ENCODE measurements around the gene NABP2.

NABP2 gene

GRCh38 chr12:56213878-56214277 lies 10.3 kb upstream of the NABP2 start:
- DNase-seq (ENCODE audit: low read depth), result no peak

GRCh38 chr12:56216461-56216860 lies 7.7 kb upstream of the NABP2 start:
- DNase-seq (ENCODE audit: low read depth), result no peak

- no peak for DNase-seq (ENCODE audit: low read depth)
Measured at GRCh38 chr12:56219840-56220239, 4.3 kb upstream of the NABP2 start.

GRCh38 chr12:56220611-56221231 lies 3.4 kb upstream of the NABP2 start:
- DNase-seq (ENCODE audit: low read depth), result peak; percentile 81

- peak; percentile 94 for DNase-seq (ENCODE audit: low read depth)
Measured at GRCh38 chr12:56221232-56221756, 2.8 kb upstream of the NABP2 start.

- DNase-seq (ENCODE audit: low read depth), result peak; percentile 99
Measured at GRCh38 chr12:56221757-56222530, 2.2 kb upstream of the NABP2 start, which contains the start of gene RNF41. RNF41 (minus strand) TSS chr12:56221922; CDS start chr12:56214047, 7,875 bp downstream.

- DNase-seq (ENCODE audit: low read depth), result no peak
Measured at GRCh38 chr12:56222531-56222895, 1.6 kb upstream of the NABP2 start.

- DNase-seq (ENCODE audit: low read depth), result no peak
Measured at GRCh38 chr12:56223571-56224101, 506 bp upstream of the NABP2 start.

GRCh38 chr12:56224954-56225353 lies 812 bp downstream of the NABP2 start:
- no peak for DNase-seq (ENCODE audit: low read depth)

- no peak for DNase-seq (ENCODE audit: low read depth)
Measured at GRCh38 chr12:56229082-56229481, 4.9 kb downstream of the NABP2 start.

GRCh38 chr12:56229916-56230431 lies 5.8 kb downstream of the NABP2 start, which contains the start of gene SLC39A5:
SLC39A5 (plus strand) TSS chr12:56230051; CDS start chr12:56231275, 1,224 bp downstream.
- DNase-seq (ENCODE audit: low read depth), result no peak

- no peak for DNase-seq (ENCODE audit: low read depth)
Measured at GRCh38 chr12:56230432-56231183, 6.5 kb downstream of the NABP2 start.

- DNase-seq (ENCODE audit: low read depth), result no peak
Measured at GRCh38 chr12:56231184-56231582, 7.0 kb downstream of the NABP2 start.

- DNase-seq (ENCODE audit: low read depth), result no peak
Measured at GRCh38 chr12:56234746-56235436, 10.7 kb downstream of the NABP2 start.

- no peak for DNase-seq (ENCODE audit: low read depth)
Measured at GRCh38 chr12:56236091-56236490, 11.9 kb downstream of the NABP2 start.

- DNase-seq (ENCODE audit: low read depth), result no peak
Measured at GRCh38 chr12:56236985-56237384, 12.8 kb downstream of the NABP2 start.

- DNase-seq (ENCODE audit: low read depth), result peak; percentile 31
Measured at GRCh38 chr12:56237552-56237951, 13.4 kb downstream of the NABP2 start.

- DNase-seq (ENCODE audit: low read depth), result no peak
Measured at GRCh38 chr12:56241424-56242303, 17.5 kb downstream of the NABP2 start.

GRCh38 chr12:56242986-56243385 lies 18.8 kb downstream of the NABP2 start:
- no peak for DNase-seq (ENCODE audit: low read depth)

- DNase-seq (ENCODE audit: low read depth), result no peak
Measured at GRCh38 chr12:56243731-56244181, 19.6 kb downstream of the NABP2 start.
